Heart left ventricle (tissue), 16 donors: ENCODE data around the gene KCNRG. TPM values are rescaled to one million over a fixed set of nuclear protein-coding genes. Genes with fewer than 3 reads are reported as not detected.
A peak's percentile ranks its signal among the peaks of the same experiment; 100 is the strongest.

Source experiments
- ATAC-seq, 4 donors: fragments of 200-7000 bp; cut with Tn5 transposase; one replicate each; pipeline ENCODE4 v1.9.1; 2020 to 2022; ENCODE audit warnings: moderate library complexity in 4 of 4, mild to moderate bottlenecking in 3 of 4, moderate number of reproducible peaks in 1 of 4
- DNase-seq, 5 donors: peaks; one replicate each; pipeline ENCODE4 v3.0.0-alpha.2; 2020
- H3K27ac ChIP-seq, 12 donors: fragments of 200-600 bp; sonication (generic) in 4 of 12; one replicate each; pipeline versions ENCODE4 v1.5.0 to v1.8.0; 2016 to 2022; ENCODE audit warnings: mild to moderate bottlenecking in 2 of 12
- H3K27me3 ChIP-seq, 9 donors: fragments of 200-600 bp; sonication (generic) in 2 of 9; one replicate each; pipeline versions ENCODE4 v1.5.1 to v1.8.0; 2016 to 2022; ENCODE audit warnings: mild to moderate bottlenecking in 3 of 9
- H3K36me3 ChIP-seq, 9 donors: fragments of 200-600 bp; sonication (generic) in 2 of 9; one replicate each; pipeline versions ENCODE4 v1.5.0 to v1.8.0; 2018 to 2022; ENCODE audit warnings: mild to moderate bottlenecking in 2 of 9
- H3K4me1 ChIP-seq, 12 donors: fragments of 200-600 bp; sonication (generic) in 4 of 12; one replicate each; pipeline versions ENCODE4 v1.5.0 to v1.8.0; 2016 to 2022; ENCODE audit warnings: mild to moderate bottlenecking in 3 of 12
- H3K4me3 ChIP-seq, 12 donors: fragments of 200-600 bp; sonication (generic) in 4 of 12; one replicate each; pipeline versions ENCODE4 v1.5.0 to v1.8.0; 2017 to 2022; ENCODE audit warnings: mild to moderate bottlenecking in 9 of 12, moderate library complexity in 4 of 12
- H3K9me3 ChIP-seq, 12 donors: fragments of 200-600 bp; sonication (generic) in 4 of 12; one replicate each; pipeline versions ENCODE4 v1.5.0 to v1.8.0; 2016 to 2022; ENCODE audit warnings: mild to moderate bottlenecking in 1 of 12
- POLR2A ChIP-seq, 2 donors: fragments of 450-650 bp; IDR thresholded peaks; one replicate each; pipeline ENCODE4 v1.6.1; 2017; ENCODE audit warnings: antibody characterized with exemption in 2 of 2, mild to moderate bottlenecking in 2 of 2, moderate library complexity in 2 of 2
- WGBS, 4 donors: extraction: QIAGEN DNeasy Blood & Tissue Kit in 2 of 4; methylation state at CpG; one replicate each; pipeline versions ENCODE4 v1.1.5 to v1.1.7; 2013 to 2018; 5-methylcytosine and 5-hydroxymethylcytosine counted together
- intact Hi-C, 10 donors: fragments of 100-400 bp; cut with DNase I; formaldehyde crosslinking; loops; one replicate each; pipeline versions ENCODE4 v1.11.1 to v1.14.2; 2022
- microRNA counts, 2 donors: library from miRNA; unstranded; fragments of <30 nt; microRNA quantifications; one replicate each; lab custom pipeline; 2016
- microRNA-seq, 4 donors: library from miRNA; unstranded; fragments of <30 nt; microRNA quantifications; one replicate each; pipeline versions ENCODE4 to v1.2.0, GENCODE V29; 2017 to 2020
- polyA plus RNA-seq, 2 donors: library from polyadenylated mRNA; stranded (reverse); fragments of 200-250 nt; gene quantifications; one replicate each; pipeline ENCODE4 v1.2.3, GENCODE V29; 2013
- total RNA-seq, 9 donors: library from RNA; depleted of rRNA in 2 of 9; stranded (reverse); fragments of >200 nt in 2 of 9; fragmentation: NEBNext Ultra II Directional in 3 of 9; extraction: Animal tissue kit (Norgen Biotek cat#: 25700) in 3 of 9; gene quantifications; one replicate each; pipeline versions ENCODE4 v1.1.0 to v1.2.4, GENCODE V29; 2016 to 2023
- TF ChIP-seq, protein P1 (sequence below), 12 donors: fragments of 200-600 bp; sonication (generic) in 4 of 12; IDR thresholded peaks; one replicate each; pipeline versions ENCODE4 v1.5.0 to v1.8.0; 2018 to 2022; ENCODE audit warnings: antibody characterized with exemption in 12 of 12, mild to moderate bottlenecking in 5 of 12
- donor health status: ischemic (EF 13 %, LVEDD 7.1; RV severe dilation, severe dysfunction).
- donor health status: healthy with polysubstance abuse.
- donor health status: DM: no; HTN: yes; CAD: no.
- donor health status: DM: no; HTN: no; CAD: no.
- donor health status: ischemic (EF 25% LVEDD 6.9; RV normal size, moderate dysfunction).
- donor health status: ischemic (EF 25% LVEDD 5.7; RV mildly dilated, moderate dysfunction).
- donor health status: healthy.
- donor health status: DM: yes; HTN: yes; CAD: no.
- donor health status: ischemic (EF 35%, LVEDD 5.7; RV mildly dilated, moderate dysfunction).
- donor health status: nonischemic (EF 11% LVEDD 7.7; RV severe dilation, severe dysfunction).
- donor health status: DM: yes; HTN: yes; CAD: no.
- donor health status: PGD.
- donor health status: ischemic (EF 29% LVEDD 5.4; RV normal size, mild dysfunction).
- donor health status: nonischemic (EF 23%, LVEDD 6.1; RV moderate dilation, normal function).

Gene KCNRG
- total and polyA plus RNA-seq, 11 donors = 0.15 to 3.2 (median 0.38) TPM; not detected in 3

- H3K9me3 ChIP-seq = no peaks in the 10 kb centered on the region
- H3K36me3 ChIP-seq = peaks cover 0 to 35% (median 23%) of the 10 kb centered on the region in 9 donors
- no peak overlapping the region for H3K4me3 ChIP-seq
- no peak for DNase-seq
- no peak for TF ChIP-seq POLR2A (IDR thresholded peaks at IDR 0.05)
- TF ChIP-seq, protein P1, sequence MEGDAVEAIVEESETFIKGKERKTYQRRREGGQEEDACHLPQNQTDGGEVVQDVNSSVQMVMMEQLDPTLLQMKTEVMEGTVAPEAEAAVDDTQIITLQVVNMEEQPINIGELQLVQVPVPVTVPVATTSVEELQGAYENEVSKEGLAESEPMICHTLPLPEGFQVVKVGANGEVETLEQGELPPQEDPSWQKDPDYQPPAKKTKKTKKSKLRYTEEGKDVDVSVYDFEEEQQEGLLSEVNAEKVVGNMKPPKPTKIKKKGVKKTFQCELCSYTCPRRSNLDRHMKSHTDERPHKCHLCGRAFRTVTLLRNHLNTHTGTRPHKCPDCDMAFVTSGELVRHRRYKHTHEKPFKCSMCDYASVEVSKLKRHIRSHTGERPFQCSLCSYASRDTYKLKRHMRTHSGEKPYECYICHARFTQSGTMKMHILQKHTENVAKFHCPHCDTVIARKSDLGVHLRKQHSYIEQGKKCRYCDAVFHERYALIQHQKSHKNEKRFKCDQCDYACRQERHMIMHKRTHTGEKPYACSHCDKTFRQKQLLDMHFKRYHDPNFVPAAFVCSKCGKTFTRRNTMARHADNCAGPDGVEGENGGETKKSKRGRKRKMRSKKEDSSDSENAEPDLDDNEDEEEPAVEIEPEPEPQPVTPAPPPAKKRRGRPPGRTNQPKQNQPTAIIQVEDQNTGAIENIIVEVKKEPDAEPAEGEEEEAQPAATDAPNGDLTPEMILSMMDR (IDR thresholded peaks at IDR 0.05) = no peak
- no peak for ATAC-seq
- no peak overlapping the region for H3K27ac ChIP-seq
- H3K27me3 ChIP-seq = no peaks in the 10 kb centered on the region
- intact Hi-C loops = no loop called here
- peaks cover 0 to 47% (median 12%) of the 10 kb centered on the region in 12 donors for H3K4me1 ChIP-seq
Measured at GRCh38 chr13:50068508-50068907, 53.3 kb downstream of the KCNRG start.

DNA sequence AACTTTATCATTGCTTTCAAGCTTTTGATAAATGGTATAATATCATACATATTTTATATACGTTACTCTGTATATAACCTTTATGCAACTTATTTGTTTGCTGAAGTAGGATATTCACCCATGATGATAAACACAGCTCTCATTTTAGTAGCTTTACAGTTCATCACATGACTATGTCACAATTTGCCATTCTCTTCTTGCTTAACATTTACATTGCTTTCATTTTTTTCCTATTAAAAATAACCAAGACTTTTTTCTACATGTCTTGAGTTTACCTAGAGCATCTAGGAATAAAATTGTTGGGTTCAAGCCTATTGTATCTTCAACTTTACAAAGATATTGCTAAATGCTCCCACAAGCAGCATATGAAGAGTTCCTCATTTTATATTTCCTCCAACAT is 54.0 kb downstream of the KCNRG start:
- no peak for ATAC-seq
- H3K27ac ChIP-seq = peak overlapping the region in 1 of 12 donors; percentile 4
- no peaks in the 10 kb centered on the region for H3K27me3 ChIP-seq
- DNase-seq = no peak
- H3K36me3 ChIP-seq = peaks cover 0 to 34% (median 23%) of the 10 kb centered on the region in 9 donors
- no peak overlapping the region for H3K4me3 ChIP-seq
- peaks cover 0 to 53% (median 16%) of the 10 kb centered on the region in 12 donors for H3K4me1 ChIP-seq
- intact Hi-C loops = no loop called here
- TF ChIP-seq POLR2A (IDR thresholded peaks at IDR 0.05) = no peak
- TF ChIP-seq, protein P1 (IDR thresholded peaks at IDR 0.05) = no peak
- WGBS, 4 donors = 90 to 97% (median 93%) methylated on average over 1 of the region's 1 CpG
- H3K9me3 ChIP-seq = no peaks in the 10 kb centered on the region

DNA sequence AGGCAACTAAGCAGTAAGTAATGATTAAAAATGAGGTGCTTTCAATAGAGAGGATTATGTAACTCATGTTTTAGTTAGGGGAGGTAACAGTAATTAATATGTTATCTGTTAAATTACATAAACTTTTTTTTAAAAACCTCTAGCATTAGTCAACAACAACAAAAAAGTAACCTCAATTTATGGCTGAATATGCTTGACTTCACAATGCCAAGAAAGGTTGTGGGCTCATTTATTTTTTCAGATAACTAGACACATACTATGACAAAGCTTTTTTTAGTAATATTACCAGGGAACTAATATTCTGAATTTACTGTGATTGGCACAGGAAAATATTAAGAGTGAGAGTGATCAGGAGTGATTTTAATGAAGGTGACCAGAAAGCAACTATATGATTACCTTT is 54.9 kb downstream of the KCNRG start:
- intact Hi-C loops = no loop called here
- H3K27ac ChIP-seq = peak overlapping the region in 1 of 12 donors; percentile 13

More for the DNA sequence above, 54.9 kb downstream of the KCNRG start:
- TF ChIP-seq, protein P1 (IDR thresholded peaks at IDR 0.05) = no peak
- TF ChIP-seq POLR2A (IDR thresholded peaks at IDR 0.05) = no peak
- DNase-seq (no peak), ATAC-seq (no peak)
- no peaks in the 10 kb centered on the region for H3K9me3 ChIP-seq
- no peak overlapping the region for H3K4me3 ChIP-seq
- H3K36me3 ChIP-seq = peaks cover 0 to 29% (median 23%) of the 10 kb centered on the region in 9 donors
- H3K27me3 ChIP-seq = no peaks in the 10 kb centered on the region
- H3K4me1 ChIP-seq = peaks cover 0 to 57% (median 16%) of the 10 kb centered on the region in 12 donors

MicroRNAs encoded within 50 kb of the gene (microRNA counts, 767-probe panel; counts per million panel counts)
- 3,888 to 4,277 counts per million in 2 donors for microRNA hsa-miR-15a-5p (lab: Ali Mortazavi, UCI)
- 4,479 to 4,769 counts per million in 2 donors for microRNA hsa-miR-16-5p (lab: Ali Mortazavi, UCI)

Small RNA genes within 50 kb of the gene (microRNA-seq; reads per million reads assigned to microRNA genes)
- gene MIR15A (1,051 to 4,439 (median 2,729) reads per million in 4 donors), gene MIR16-1 (742 to 1,759 (median 1,542) reads per million in 4 donors), gene MIR3613 (9.3 to 34.9 (median 19.6) reads per million in 4 donors)

Other genes with a start within 250 kb of the KCNRG start
- 100 to 1,000 TPM in 1 of 9 donors, 10 to 100 TPM in 8; 39.2 to 104 (median 56.5) TPM for gene KPNA3, start 222.8 kb upstream of the KCNRG start, total RNA-seq
- gene KPNA3, start 222.8 kb upstream of the KCNRG start, polyA plus RNA-seq = 10 to 100 TPM; 21.7 to 50.2 TPM
- 10 to 100 TPM in 6 of 9 donors, 1 to 10 TPM in 3; 6.3 to 14.3 (median 12.3) TPM for gene SPRYD7, start 79.1 kb upstream of the KCNRG start, total RNA-seq
- 10 to 100 TPM; 11.8 to 14.4 TPM for gene SPRYD7, start 79.1 kb upstream of the KCNRG start, polyA plus RNA-seq
- gene TRIM13, start 18.4 kb upstream of the KCNRG start, total RNA-seq = 10 to 100 TPM; 14.6 to 26.9 (median 19.1) TPM
- 10 to 100 TPM; 14.0 to 15.2 TPM for gene TRIM13, start 18.4 kb upstream of the KCNRG start, polyA plus RNA-seq